Neural crest cell (in vitro differentiated cells): ENCODE results near the gene PCDH9. TPM values are rescaled to one million over a fixed set of nuclear protein-coding genes. Genes with fewer than 3 reads are reported as not detected.

Experiments used
- DNase-seq: peaks from one replicate; pipeline ENCODE4 v3.0.0; 2021; ENCODE audit warnings: low read depth, mixed read lengths, low spot score
- H3K27ac Mint-ChIP-seq: one replicate; pipeline ENCODE4 v1.8.0; 2021; ENCODE audit warnings: mild to moderate bottlenecking, mixed read lengths; ENCODE audit not compliant: unreplicated experiment
- H3K27me3 Mint-ChIP-seq: 2 replicates; pipeline ENCODE4 v1.8.0; 2021; ENCODE audit warnings: low read depth, mild to moderate bottlenecking, mixed read lengths
- H3K36me3 Mint-ChIP-seq: 2 replicates; pipeline ENCODE4 v1.8.0; 2021; ENCODE audit warnings: low read depth, mild to moderate bottlenecking, mixed read lengths
- H3K4me1 Mint-ChIP-seq: 2 replicates; pipeline ENCODE4 v1.8.0; 2021; ENCODE audit warnings: mixed read lengths
- H3K4me3 Mint-ChIP-seq: one replicate; pipeline ENCODE4 v1.8.0; 2021; ENCODE audit warnings: mild to moderate bottlenecking, mixed read lengths
- H3K9me3 Mint-ChIP-seq: 2 replicates; pipeline ENCODE4 v1.8.0; 2021; ENCODE audit warnings: mixed read lengths
- CTCF ChIP-seq: fragments of 200-600 bp; sonication (generic); conservative IDR thresholded peaks from 2 replicates; pipeline ENCODE4 v1.5.0; 2021; ENCODE audit warnings: antibody characterized with exemption, mild to moderate bottlenecking
- total RNA-seq: library from RNA; stranded (reverse); gene quantifications from 2 replicates; pipeline ENCODE4 v1.2.1, GENCODE V29; 2021

Gene PCDH9
- total RNA-seq, 1 donor from 2014 or later, result 6.3 TPM

GRCh38 chr13:66322936-66323335 is 907.2 kb downstream of the PCDH9 start:
- no peaks in the 10 kb centered on the region for H3K36me3 Mint-ChIP-seq
- no peaks in the 10 kb centered on the region for H3K27me3 Mint-ChIP-seq
- no peaks in the 10 kb centered on the region for H3K4me1 Mint-ChIP-seq
- no peak for DNase-seq
- no peak for TF ChIP-seq CTCF
- H3K4me3 Mint-ChIP-seq, result no peak overlapping the region
- peaks cover 3% of the 10 kb centered on the region for H3K9me3 Mint-ChIP-seq
- no peak overlapping the region for H3K27ac Mint-ChIP-seq

- Mint-ChIP-seq H3K4me3 (no peak overlapping the region), H3K36me3 (no peaks in the 10 kb centered on the region), H3K27ac (no peak overlapping the region), H3K9me3 (peaks cover 3% of the 10 kb centered on the region), H3K4me1 (no peaks in the 10 kb centered on the region), H3K27me3 (no peaks in the 10 kb centered on the region)
- no peak for DNase-seq
- no peak for TF ChIP-seq CTCF
Measured at GRCh38 chr13:66322193-66322740, 907.9 kb downstream of the PCDH9 start.

GRCh38 chr13:66314911-66315310 is 915.2 kb downstream of the PCDH9 start:
- peaks cover 5% of the 10 kb centered on the region for H3K9me3 Mint-ChIP-seq
- H3K27me3 Mint-ChIP-seq, result no peaks in the 10 kb centered on the region
- no peak overlapping the region for H3K27ac Mint-ChIP-seq
- H3K4me3 Mint-ChIP-seq, result no peak overlapping the region
- peaks cover 5% of the 10 kb centered on the region for H3K4me1 Mint-ChIP-seq
- peaks cover 2% of the 10 kb centered on the region for H3K36me3 Mint-ChIP-seq
- no peak for TF ChIP-seq CTCF
- DNase-seq, result no peak

- peaks cover 5% of the 10 kb centered on the region for H3K4me1 Mint-ChIP-seq
- TF ChIP-seq CTCF, result no peak
Measured at GRCh38 chr13:66313413-66313812, 916.7 kb downstream of the PCDH9 start.

GRCh38 chr13:66312312-66313087 is 917.6 kb downstream of the PCDH9 start:
- peaks cover 2% of the 10 kb centered on the region for H3K36me3 Mint-ChIP-seq
- TF ChIP-seq CTCF, result no peak
- DNase-seq, result no peak
- no peak overlapping the region for H3K4me3 Mint-ChIP-seq
- H3K27ac Mint-ChIP-seq, result no peak overlapping the region
- H3K27me3 Mint-ChIP-seq, result no peaks in the 10 kb centered on the region
- peaks cover 5% of the 10 kb centered on the region for H3K4me1 Mint-ChIP-seq
- H3K9me3 Mint-ChIP-seq, result peaks cover 2% of the 10 kb centered on the region

More at GRCh38 chr13:66313413-66313812, 916.7 kb downstream of the PCDH9 start:
- no peak overlapping the region for H3K4me3 Mint-ChIP-seq
- no peak overlapping the region for H3K27ac Mint-ChIP-seq
- peaks cover 2% of the 10 kb centered on the region for H3K9me3 Mint-ChIP-seq
- no peak for DNase-seq
- peaks cover 2% of the 10 kb centered on the region for H3K36me3 Mint-ChIP-seq
- no peaks in the 10 kb centered on the region for H3K27me3 Mint-ChIP-seq
